Endodermal cell (in vitro differentiated cells): ENCODE measurements around the gene SLC16A3. TPM values are rescaled to one million over a fixed set of nuclear protein-coding genes. Genes with fewer than 3 reads are reported as not detected.
A peak's percentile ranks its signal among the peaks of the same experiment; 100 is the strongest.

Experiments used
- DNase-seq: peaks from one replicate; pipeline ENCODE4 v3.0.0-alpha.2; 2017
- H3K27ac ChIP-seq: 2 replicates; pipeline ENCODE4 v1.5.1; 2013; ENCODE audit warnings: mild to moderate bottlenecking, low read depth, low read length, moderate library complexity
- H3K27me3 ChIP-seq: 2 replicates; pipeline ENCODE4 v1.6.1; 2013; ENCODE audit warnings: mild to moderate bottlenecking, low read length, moderate library complexity; ENCODE audit not compliant: insufficient read depth, control insufficient read depth, poor library complexity, severe bottlenecking
- H3K36me3 ChIP-seq: 2 replicates; pipeline ENCODE4 v1.7.0; 2013; ENCODE audit warnings: mild to moderate bottlenecking, low read length, moderate library complexity; ENCODE audit not compliant: control insufficient read depth, insufficient read depth
- H3K4me1 ChIP-seq: one replicate; pipeline ENCODE4 v1.7.0; 2013; ENCODE audit warnings: low read length; ENCODE audit not compliant: control insufficient read depth, insufficient read depth
- H3K4me3 ChIP-seq: 2 replicates; pipeline ENCODE4 v1.5.1; 2013; ENCODE audit warnings: mild to moderate bottlenecking, low read length, moderate library complexity
- H3K9ac ChIP-seq: 2 replicates; pipeline ENCODE4 v1.6.1; 2013; ENCODE audit warnings: mild to moderate bottlenecking, low read length, moderate library complexity; ENCODE audit not compliant: poor library complexity, severe bottlenecking; ENCODE audit errors: extremely low read depth
- H3K9me3 ChIP-seq: 2 replicates; pipeline ENCODE4 v1.6.1; 2013; ENCODE audit warnings: mild to moderate bottlenecking, low read length, moderate library complexity; ENCODE audit not compliant: control insufficient read depth
- H3K27ac Mint-ChIP-seq: 2 replicates; pipeline ENCODE4 v1.8.0; 2020; ENCODE audit warnings: mixed read lengths
- H3K27me3 Mint-ChIP-seq: 2 replicates; pipeline ENCODE4 v1.8.0; 2021; ENCODE audit warnings: mild to moderate bottlenecking, mixed read lengths; ENCODE audit not compliant: insufficient read depth
- H3K36me3 Mint-ChIP-seq: 2 replicates; pipeline ENCODE4 v1.8.0; 2020; ENCODE audit warnings: low read depth, mixed read lengths
- H3K4me1 Mint-ChIP-seq: 2 replicates; pipeline ENCODE4 v1.8.0; 2020; ENCODE audit warnings: mixed read lengths
- H3K4me3 Mint-ChIP-seq: 2 replicates; pipeline ENCODE4 v1.8.0; 2020; ENCODE audit warnings: mild to moderate bottlenecking, moderate library complexity, mixed read lengths
- H3K9me3 Mint-ChIP-seq: 2 replicates; pipeline ENCODE4 v1.8.0; 2020; ENCODE audit warnings: mild to moderate bottlenecking, mixed read lengths
- CTCF ChIP-seq: fragments of 200-600 bp; sonication (generic); conservative IDR thresholded peaks from 2 replicates; pipeline ENCODE4 v1.5.0; 2021; ENCODE audit warnings: antibody characterized with exemption, mild to moderate bottlenecking
- WGBS, 2 experiments: methylation state at CpG; one replicate each; pipeline versions ENCODE4 v1.1.5 to v1.1.7; 2013; ENCODE audit warnings: missing lambda C conversion rate in 2 of 2, mixed read lengths in 1 of 2; ENCODE audit not compliant: insufficient coverage in 1 of 2, insufficient read length in 1 of 2; 5-methylcytosine and 5-hydroxymethylcytosine counted together
- total RNA-seq, 2 donors: library from RNA; stranded (reverse); fragmentation: NEBNext Ultra II Directional in 1 of 2; extraction: Animal tissue kit (Norgen Biotek cat#: 25700) in 1 of 2; gene quantifications; 2 replicates in 1 of 2; 3 replicates in 1 of 2; pipeline ENCODE4 v1.2.1, GENCODE V29; 2021

Gene SLC16A3
- total RNA-seq, 2 donors from 2014 or later, result 31.8 to 39.7 TPM

- H3K4me3 ChIP-seq, result no peak overlapping the region
- H3K4me3 Mint-ChIP-seq, result no peak overlapping the region
- no peaks in the 10 kb centered on the region for H3K27me3 ChIP-seq
- no peak overlapping the region for H3K27ac ChIP-seq
- peaks cover 7% of the 10 kb centered on the region for H3K4me1 Mint-ChIP-seq
- H3K27me3 Mint-ChIP-seq, result peaks cover 41% of the 10 kb centered on the region
- no peak overlapping the region for H3K27ac Mint-ChIP-seq
- H3K9me3 ChIP-seq, result no peaks in the 10 kb centered on the region
- H3K4me1 ChIP-seq, result no peaks in the 10 kb centered on the region
- no peak overlapping the region for H3K9ac ChIP-seq
- 91 to 93% methylated on average over 20 to 31 of the region's 31 CpGs for WGBS, 2 experiments
- H3K9me3 Mint-ChIP-seq, result no peaks in the 10 kb centered on the region
- no peak for TF ChIP-seq CTCF
- H3K36me3 Mint-ChIP-seq, result peaks cover 65% of the 10 kb centered on the region
- peak; percentile 48 for DNase-seq
- H3K36me3 ChIP-seq, result peaks cover 45% of the 10 kb centered on the region
Observed at GRCh38 chr17:82180776-82181528, 47.9 kb upstream of the SLC16A3 start.

DNA sequence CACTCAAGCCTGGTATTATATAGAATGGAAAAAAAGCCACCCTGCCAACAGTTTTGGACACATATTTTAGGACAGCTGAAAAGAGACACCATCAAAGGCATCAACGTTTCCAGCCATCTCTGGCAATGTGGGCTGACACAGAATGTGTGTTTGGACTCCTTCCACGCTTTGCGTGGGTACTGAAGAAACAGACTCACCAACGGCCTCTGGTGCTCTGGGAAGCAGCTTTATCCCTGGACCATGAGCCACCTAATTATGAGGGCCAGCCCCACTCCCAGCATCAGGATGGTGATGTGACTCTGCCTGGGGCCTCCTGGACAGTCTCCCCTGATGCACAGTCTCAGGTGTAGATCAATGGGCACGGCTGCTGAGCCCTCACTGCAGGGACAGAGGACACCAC is 44.1 kb upstream of the SLC16A3 start:
- no peak overlapping the region for H3K9ac ChIP-seq
- WGBS, 2 experiments, result 95% methylated on average over 5 of the region's 5 CpGs
- H3K4me1 Mint-ChIP-seq, result no peaks in the 10 kb centered on the region
- peaks cover 46% of the 10 kb centered on the region for H3K36me3 Mint-ChIP-seq
- H3K27me3 ChIP-seq, result no peaks in the 10 kb centered on the region
- H3K9me3 Mint-ChIP-seq, result no peaks in the 10 kb centered on the region
- no peak overlapping the region for H3K4me3 Mint-ChIP-seq
- peaks cover 6% of the 10 kb centered on the region for H3K27me3 Mint-ChIP-seq
- H3K9me3 ChIP-seq, result no peaks in the 10 kb centered on the region
- H3K4me1 ChIP-seq, result no peaks in the 10 kb centered on the region
- H3K4me3 ChIP-seq, result no peak overlapping the region
- no peak overlapping the region for H3K27ac Mint-ChIP-seq
- no peak for DNase-seq
- peaks cover 43% of the 10 kb centered on the region for H3K36me3 ChIP-seq
- TF ChIP-seq CTCF, result no peak
- no peak overlapping the region for H3K27ac ChIP-seq

DNA sequence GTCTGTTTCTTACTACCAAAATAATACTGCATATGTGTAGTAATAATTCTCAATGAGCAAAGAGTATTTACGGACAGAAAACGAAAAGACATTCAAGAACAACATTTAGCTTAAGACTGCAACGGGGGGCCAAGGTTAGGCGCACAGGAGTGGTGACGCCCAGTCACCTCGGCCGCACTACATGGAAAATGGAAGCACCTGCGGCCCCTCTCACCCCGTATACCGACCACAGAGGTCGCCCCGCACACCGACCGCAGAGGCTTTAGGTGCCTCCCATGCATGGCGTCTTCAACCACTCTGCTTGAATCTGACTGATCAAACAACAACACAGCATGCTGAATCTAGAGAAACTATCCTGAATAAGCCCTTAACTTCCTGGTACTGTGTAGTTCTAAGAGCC is 42.6 kb upstream of the SLC16A3 start:
- H3K36me3 ChIP-seq, result peaks cover 41% of the 10 kb centered on the region
- H3K27ac ChIP-seq, result no peak overlapping the region
- Mint-ChIP-seq H3K27me3 (no peaks in the 10 kb centered on the region), H3K27ac (no peak overlapping the region), H3K4me3 (no peak overlapping the region), H3K36me3 (peaks cover 47% of the 10 kb centered on the region), H3K4me1 (no peaks in the 10 kb centered on the region), H3K9me3 (no peaks in the 10 kb centered on the region)
- no peak overlapping the region for H3K9ac ChIP-seq
- no peaks in the 10 kb centered on the region for H3K9me3 ChIP-seq
- no peaks in the 10 kb centered on the region for H3K27me3 ChIP-seq
- no peak for DNase-seq
- TF ChIP-seq CTCF, result no peak
- H3K4me3 ChIP-seq, result no peak overlapping the region
- H3K4me1 ChIP-seq, result no peaks in the 10 kb centered on the region
- WGBS, 2 experiments, result 90 to 96% methylated on average over 9 to 15 of the region's 15 CpGs
